SK-N-SH treated with all-trans-retinoic acid at 6 μM for 48 hours (cell line): ENCODE measurements around the gene CLSTN2.

Source experiments
- ATAC-seq: fragments of 200-7000 bp; cut with Tn5 transposase; 3 replicates; pipeline ENCODE4 v1.9.1; 2020; ENCODE audit warnings: mild to moderate bottlenecking, moderate library complexity
- ARNTL ChIP-seq: fragments of 450-650 bp; formaldehyde crosslinking; IDR thresholded peaks from 2 replicates; pipeline ENCODE4 v1.5.0; 2020; ENCODE audit warnings: low read depth, mild to moderate bottlenecking, moderate library complexity, borderline replicate concordance
- CREB5 ChIP-seq: fragments of 250-450 bp; sonication (Bioruptor Pico); IDR thresholded peaks from 2 replicates; pipeline ENCODE4 v1.5.1; 2020; ENCODE audit warnings: low read depth, mild to moderate bottlenecking, moderate library complexity
- CSRNP3 ChIP-seq: fragments of 250-450 bp; sonication (Bioruptor Pico); IDR thresholded peaks from 2 replicates; pipeline ENCODE4 v1.5.1; 2021; ENCODE audit warnings: mild to moderate bottlenecking, moderate library complexity
- GLIS3 ChIP-seq: fragments of 250-450 bp; sonication (Bioruptor Pico); IDR thresholded peaks from 2 replicates; pipeline ENCODE4 v1.5.0; 2020; ENCODE audit warnings: mild to moderate bottlenecking, moderate library complexity
- ISL1 ChIP-seq: fragments of 250-450 bp; sonication (Bioruptor Pico); IDR thresholded peaks from 2 replicates; pipeline ENCODE4 v2.1.2; 2022; ENCODE audit warnings: mild to moderate bottlenecking, moderate library complexity
- OSR1 ChIP-seq: fragments of 250-450 bp; sonication (Bioruptor Pico); IDR thresholded peaks from 2 replicates; pipeline ENCODE4 v1.8.0; 2022; ENCODE audit warnings: moderate library complexity, mild to moderate bottlenecking, inconsistent platforms
- PATZ1 ChIP-seq: fragments of 250-450 bp; sonication (Bioruptor Pico); IDR thresholded peaks from 2 replicates; pipeline ENCODE4 v1.8.0; 2020; ENCODE audit warnings: mild to moderate bottlenecking, moderate library complexity, borderline replicate concordance
- PPARA ChIP-seq: fragments of 250-450 bp; sonication (Bioruptor Pico); IDR thresholded peaks from 2 replicates; pipeline ENCODE4 v1.5.0; 2020; ENCODE audit warnings: mild to moderate bottlenecking, borderline replicate concordance
- RARB ChIP-seq: fragments of 250-450 bp; sonication (Bioruptor Pico); IDR thresholded peaks from 2 replicates; pipeline ENCODE4 v1.8.0; 2021; ENCODE audit warnings: mild to moderate bottlenecking, moderate library complexity
- SNAI2 ChIP-seq: fragments of 250-450 bp; sonication (Bioruptor Pico); IDR thresholded peaks from 2 replicates; pipeline ENCODE4 v1.5.0; 2020; ENCODE audit warnings: mild to moderate bottlenecking, moderate library complexity
- TCF4 ChIP-seq: fragments of 250-450 bp; sonication (Bioruptor Pico); IDR thresholded peaks from 2 replicates; pipeline ENCODE4 v1.8.0; 2021; ENCODE audit warnings: mild to moderate bottlenecking, moderate library complexity, borderline replicate concordance
- TOX ChIP-seq: fragments of 250-450 bp; sonication (Bioruptor Pico); IDR thresholded peaks from 2 replicates; pipeline ENCODE4 v1.8.0; 2021; ENCODE audit warnings: mild to moderate bottlenecking, moderate library complexity, borderline replicate concordance
- TSHZ2 ChIP-seq: fragments of 250-450 bp; sonication (Bioruptor Pico); IDR thresholded peaks from 2 replicates; pipeline ENCODE4 v1.5.0; 2020; ENCODE audit warnings: mild to moderate bottlenecking, moderate library complexity
- ZC3H10 ChIP-seq: fragments of 250-450 bp; sonication (Bioruptor Pico); IDR thresholded peaks from 2 replicates; pipeline ENCODE4 v1.5.1; 2021; ENCODE audit warnings: mild to moderate bottlenecking, moderate library complexity
- ZFP3 ChIP-seq: fragments of 250-450 bp; sonication (Bioruptor Pico); IDR thresholded peaks from 2 replicates; pipeline ENCODE4 v1.5.0; 2020; ENCODE audit warnings: mild to moderate bottlenecking, moderate library complexity
- ZFP30 ChIP-seq: fragments of 450-650 bp; formaldehyde crosslinking; IDR thresholded peaks from 2 replicates; pipeline ENCODE4 v1.5.0; 2022; ENCODE audit warnings: mild to moderate bottlenecking, moderate library complexity
- ZNF565 ChIP-seq: fragments of 450-650 bp; formaldehyde crosslinking; conservative IDR thresholded peaks from 2 replicates; pipeline ENCODE4 v1.5.0; 2020; ENCODE audit warnings: low read depth, mild to moderate bottlenecking, moderate library complexity
- ZNF70 ChIP-seq: fragments of 450-650 bp; formaldehyde crosslinking; IDR thresholded peaks from 2 replicates; pipeline ENCODE4 v1.5.0; 2020; ENCODE audit warnings: mild to moderate bottlenecking, moderate library complexity
- ZNF8 ChIP-seq: fragments of 450-650 bp; formaldehyde crosslinking; IDR thresholded peaks from 2 replicates; pipeline ENCODE4 v1.5.0; 2020; ENCODE audit warnings: mild to moderate bottlenecking, moderate library complexity

The CLSTN2 gene

GRCh38 chr3:140135461-140135860, 200.5 kb downstream of the CLSTN2 start:
- TF ChIP-seq TCF4 (CRISPR knock-in tag) (no peak), ZC3H10 (CRISPR knock-in tag) (no peak), CREB5 (CRISPR knock-in tag) (no peak), ZNF565 (CRISPR knock-in tag) (no peak), ARNTL (CRISPR knock-in tag) (no peak), TOX (CRISPR knock-in tag) (no peak), ZFP3 (no peak), CSRNP3 (CRISPR knock-in tag) (no peak), TSHZ2 (CRISPR knock-in tag) (no peak), ZNF8 (CRISPR knock-in tag) (no peak), SNAI2 (CRISPR knock-in tag) (no peak)
- ATAC-seq, result no peak

GRCh38 chr3:140143367-140144069, 208.5 kb downstream of the CLSTN2 start:
- TF ChIP-seq RARB (CRISPR knock-in tag) (no peak), TOX (CRISPR knock-in tag) (no peak), ISL1 (no peak), ZFP30 (no peak), ZC3H10 (CRISPR knock-in tag) (no peak), OSR1 (no peak), ZNF8 (CRISPR knock-in tag) (no peak), ARNTL (CRISPR knock-in tag) (no peak), PPARA (no peak), ZNF70 (CRISPR knock-in tag) (no peak), CREB5 (CRISPR knock-in tag) (no peak), PATZ1 (CRISPR knock-in tag) (no peak)
- no peak for ATAC-seq

- TF ChIP-seq ZNF565 (CRISPR knock-in tag) (no peak), ZFP3 (no peak), ZNF8 (CRISPR knock-in tag) (no peak), GLIS3 (CRISPR knock-in tag) (no peak), TSHZ2 (CRISPR knock-in tag) (no peak), CREB5 (CRISPR knock-in tag) (no peak)
- ATAC-seq, result no peak
These were observed 210.5 kb downstream of the CLSTN2 start for GRCh38 chr3:140145528-140145927.
